Spinal cord (tissue), 10 donors: ENCODE results near the gene GNA15. TPM values are rescaled to one million over a fixed set of nuclear protein-coding genes. Genes with fewer than 3 reads are reported as not detected.
"Not testable (repeated sequence)": the region's sequence is repeated elsewhere in the genome, so short reads cannot be mapped to it uniquely, and the experiment has no call there.

ENCODE experiments used
- DNase-seq, 6 donors: peaks; one replicate each; pipeline versions ENCODE4 v3.0.0 to v3.0.0-alpha.2; 2013 to 2015; ENCODE audit warnings: low spot score in 6 of 6, low read depth in 4 of 6
- H3K27ac ChIP-seq: one replicate; pipeline ENCODE4 v1.5.1; 2013; ENCODE audit warnings: low read depth, low read length, control low read depth
- H3K27me3 ChIP-seq: one replicate; pipeline ENCODE4 v1.6.1; 2013; ENCODE audit warnings: low read length; ENCODE audit not compliant: control insufficient read depth, insufficient read depth
- H3K36me3 ChIP-seq: one replicate; pipeline ENCODE4 v1.6.1; 2013; ENCODE audit warnings: low read length; ENCODE audit not compliant: control insufficient read depth, insufficient read depth
- H3K4me1 ChIP-seq: one replicate; pipeline ENCODE4 v1.6.1; 2013; ENCODE audit warnings: low read length; ENCODE audit not compliant: control insufficient read depth, insufficient read depth
- H3K4me3 ChIP-seq: one replicate; pipeline ENCODE4 v1.5.1; 2013; ENCODE audit warnings: low read depth, low read length, control low read depth
- H3K9me3 ChIP-seq: one replicate; pipeline ENCODE4 v1.6.1; 2013; ENCODE audit warnings: low read length; ENCODE audit not compliant: control insufficient read depth, insufficient read depth
- WGBS: methylation state at CpG from one replicate; pipeline ENCODE4 v1.1.5; 2013; ENCODE audit warnings: missing lambda C conversion rate; ENCODE audit not compliant: insufficient coverage; 5-methylcytosine and 5-hydroxymethylcytosine counted together
- polyA plus RNA-seq, 2 donors: library from polyadenylated mRNA; unstranded; fragments of 120-200 nt; gene quantifications; one replicate each; pipeline ENCODE4 v1.2.1, GENCODE V29; 2013; ENCODE audit not compliant: insufficient read length in 2 of 2
- total RNA-seq, 2 donors: library from RNA; depleted of rRNA in 1 of 2; stranded (reverse); fragments of 120-200 nt in 1 of 2; fragments of >200 nt in 1 of 2; gene quantifications; one replicate each; pipeline versions ENCODE4 v1.2.3 to v1.2.4, GENCODE V29; 2013 to 2014
- donor health status: healthy.

GNA15 gene
- total and polyA plus RNA-seq, 4 donors = 2.1 to 3.6 (median 3.1) TPM

DNA sequence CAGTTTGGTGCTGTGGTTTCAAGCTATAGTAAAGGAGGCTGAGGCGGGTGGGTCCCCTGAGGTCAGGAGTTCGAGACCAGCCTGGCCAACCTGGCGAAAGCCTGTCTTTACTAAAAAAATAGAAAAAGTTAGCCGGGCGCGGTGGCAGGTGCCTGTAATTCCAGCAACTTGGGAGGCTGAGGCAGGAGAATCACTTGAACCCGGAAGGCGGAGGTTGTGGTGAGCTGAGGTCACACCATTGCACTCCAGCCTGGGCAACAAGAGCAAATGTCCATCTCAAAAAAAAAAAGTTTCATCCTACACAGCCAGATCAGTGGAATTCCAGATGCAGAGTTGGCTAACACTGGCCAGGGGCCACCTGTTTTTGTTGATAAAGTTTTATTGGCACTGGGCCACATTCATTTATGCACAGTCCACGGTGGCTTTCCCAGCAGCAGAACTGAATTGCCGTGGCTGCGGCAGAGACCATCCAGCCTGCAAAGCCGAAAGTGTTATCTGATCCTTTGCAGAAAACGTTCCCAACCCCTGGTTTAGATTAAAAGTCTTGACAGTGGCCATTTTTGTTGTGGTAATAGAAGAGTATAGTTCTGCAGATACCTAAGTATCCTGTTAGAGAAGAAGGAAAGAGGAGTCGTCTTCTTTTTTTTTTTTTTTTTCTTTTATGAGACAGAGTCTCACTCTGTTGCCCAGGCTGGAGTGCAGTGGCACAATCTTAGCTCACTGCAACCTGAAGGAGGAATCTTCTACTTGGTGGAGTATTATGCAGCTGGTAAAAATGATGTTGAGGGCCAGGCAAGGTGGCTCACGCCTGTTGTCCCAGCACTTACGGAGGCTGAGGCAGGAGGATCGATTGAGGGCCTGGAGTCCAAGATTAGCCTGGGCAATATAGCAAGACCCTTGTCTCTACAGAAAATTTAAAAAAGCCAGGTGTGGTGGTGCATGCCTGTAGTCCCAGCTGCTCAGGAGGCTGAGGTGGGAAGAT is 58.6 kb downstream of the GNA15 start:
- H3K27me3 ChIP-seq = no peaks in the 10 kb centered on the region
- peaks cover 4% of the 10 kb centered on the region for H3K4me1 ChIP-seq
- no peak for DNase-seq
- no peak overlapping the region for H3K27ac ChIP-seq
- peaks cover 80% of the 10 kb centered on the region for H3K36me3 ChIP-seq
- no peak overlapping the region for H3K4me3 ChIP-seq
- no peaks in the 10 kb centered on the region for H3K9me3 ChIP-seq
- WGBS = 91% methylated on average over 17 of the region's 17 CpGs

DNA sequence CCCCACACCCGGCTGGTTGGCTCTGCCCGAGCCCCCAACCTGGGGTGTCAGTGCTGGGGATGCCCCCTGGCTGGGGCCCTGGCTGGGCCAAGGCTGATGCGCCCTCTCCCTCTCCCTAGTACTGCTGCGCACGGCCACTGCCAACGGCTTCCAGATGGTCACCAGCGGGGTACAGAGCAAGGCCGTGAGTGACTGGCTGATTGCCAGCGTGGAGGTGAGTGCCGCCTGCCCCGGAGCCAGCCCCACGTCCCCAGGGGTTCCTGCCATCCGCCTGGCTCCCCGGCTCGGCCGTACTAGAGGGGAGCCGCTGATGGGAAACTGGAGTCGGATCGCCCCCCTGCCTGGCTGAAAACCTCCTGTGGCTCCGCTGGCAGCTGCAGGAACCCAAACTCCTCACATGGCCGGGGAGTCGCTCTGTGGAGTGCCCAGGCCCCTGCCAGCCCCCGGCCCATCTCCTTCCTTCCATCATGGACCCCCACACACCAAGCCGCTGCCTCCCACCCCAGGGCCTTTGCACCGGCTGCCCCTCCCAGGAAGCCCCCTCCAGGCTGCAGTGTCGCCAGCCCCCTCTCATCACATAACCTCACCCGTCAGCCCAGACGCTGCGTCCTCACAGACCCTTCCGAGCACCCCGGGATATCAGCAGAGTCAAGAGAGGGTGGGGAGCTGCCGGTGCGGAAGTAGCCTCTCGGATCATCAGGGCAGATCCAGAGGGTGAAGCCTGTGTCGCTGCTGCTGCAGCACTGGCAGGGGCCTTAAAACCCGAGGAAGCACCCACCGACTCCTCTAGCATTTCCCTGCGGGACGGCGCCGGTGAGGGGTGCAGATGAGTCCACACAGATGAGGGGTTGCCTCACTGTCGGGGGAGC is 60.5 kb downstream of the GNA15 start:
- Histone ChIP-seq H3K36me3 (peaks cover 79% of the 10 kb centered on the region), H3K27me3 (no peaks in the 10 kb centered on the region), H3K9me3 (no peaks in the 10 kb centered on the region), H3K4me1 (no peaks in the 10 kb centered on the region), H3K27ac (no peak overlapping the region), H3K4me3 (no peak overlapping the region)
- WGBS = 88% methylated on average over 40 of the region's 42 CpGs
- DNase-seq = no peak

DNA sequence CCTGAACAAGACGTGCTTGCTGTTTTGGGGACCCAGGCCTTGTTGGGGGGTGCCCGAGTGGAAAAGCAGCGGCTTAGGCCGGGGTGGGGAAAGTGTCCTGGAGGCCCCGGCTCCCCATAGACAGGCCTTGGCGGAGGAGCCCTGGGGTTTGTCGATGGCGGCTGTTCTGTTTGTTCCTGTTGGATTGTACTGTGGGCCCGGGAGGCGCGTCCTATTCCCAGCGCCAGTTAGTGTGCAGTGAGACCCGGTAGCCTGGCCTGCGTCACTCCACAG is 61.0 kb downstream of the GNA15 start:
- Histone ChIP-seq H3K9me3 (no peaks in the 10 kb centered on the region), H3K27ac (no peak overlapping the region), H3K36me3 (peaks cover 82% of the 10 kb centered on the region), H3K27me3 (no peaks in the 10 kb centered on the region), H3K4me1 (no peaks in the 10 kb centered on the region), H3K4me3 (no peak overlapping the region)
- DNase-seq = no peak
- WGBS = 93% methylated on average over 14 of the region's 14 CpGs

DNA sequence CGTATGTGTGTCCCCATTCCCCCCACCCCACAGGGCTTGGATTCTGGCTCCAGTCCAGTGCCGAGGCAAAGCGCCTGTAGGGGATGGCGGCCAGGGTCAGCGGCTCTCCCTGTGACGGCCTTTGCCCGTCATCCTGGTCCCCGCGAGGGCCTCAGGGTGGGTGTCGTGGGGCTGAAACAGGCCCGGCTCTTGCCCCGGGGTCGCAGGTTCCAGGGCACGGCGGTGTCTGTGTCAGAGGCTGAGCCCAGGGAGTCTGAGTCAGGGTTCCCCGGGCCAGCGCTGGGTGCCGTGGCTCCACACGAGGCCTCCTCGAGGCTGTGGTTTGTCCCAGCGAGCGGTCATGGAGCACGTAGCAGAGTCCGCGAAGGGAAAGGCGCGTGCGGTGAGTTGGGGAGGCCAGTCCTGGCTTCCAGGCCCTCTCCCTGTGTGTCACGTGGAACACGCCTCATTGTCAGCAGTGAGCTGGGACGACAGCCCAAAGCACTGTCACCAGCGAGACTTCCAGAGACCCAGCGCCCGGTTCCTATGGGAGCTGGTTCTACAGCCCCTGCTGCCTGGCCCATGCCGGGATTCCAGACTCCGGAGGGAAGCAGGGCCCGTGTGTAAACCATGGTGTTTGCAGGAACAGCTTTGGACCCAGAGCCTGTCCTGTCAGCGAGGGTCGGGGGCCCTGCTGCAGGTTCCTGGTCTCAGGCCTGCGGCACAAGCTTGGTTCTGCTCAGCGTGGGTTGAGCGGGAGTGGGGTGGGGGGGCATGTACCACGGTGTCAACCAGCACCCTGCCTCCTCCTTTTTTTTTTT is 63.3 kb downstream of the GNA15 start:
- Histone ChIP-seq H3K4me1 (no peaks in the 10 kb centered on the region), H3K4me3 (no peak overlapping the region), H3K36me3 (peaks cover 83% of the 10 kb centered on the region), H3K27ac (no peak overlapping the region), H3K27me3 (no peaks in the 10 kb centered on the region), H3K9me3 (no peaks in the 10 kb centered on the region)
- WGBS = 92% methylated on average over 38 of the region's 43 CpGs
- no peak for DNase-seq

DNA sequence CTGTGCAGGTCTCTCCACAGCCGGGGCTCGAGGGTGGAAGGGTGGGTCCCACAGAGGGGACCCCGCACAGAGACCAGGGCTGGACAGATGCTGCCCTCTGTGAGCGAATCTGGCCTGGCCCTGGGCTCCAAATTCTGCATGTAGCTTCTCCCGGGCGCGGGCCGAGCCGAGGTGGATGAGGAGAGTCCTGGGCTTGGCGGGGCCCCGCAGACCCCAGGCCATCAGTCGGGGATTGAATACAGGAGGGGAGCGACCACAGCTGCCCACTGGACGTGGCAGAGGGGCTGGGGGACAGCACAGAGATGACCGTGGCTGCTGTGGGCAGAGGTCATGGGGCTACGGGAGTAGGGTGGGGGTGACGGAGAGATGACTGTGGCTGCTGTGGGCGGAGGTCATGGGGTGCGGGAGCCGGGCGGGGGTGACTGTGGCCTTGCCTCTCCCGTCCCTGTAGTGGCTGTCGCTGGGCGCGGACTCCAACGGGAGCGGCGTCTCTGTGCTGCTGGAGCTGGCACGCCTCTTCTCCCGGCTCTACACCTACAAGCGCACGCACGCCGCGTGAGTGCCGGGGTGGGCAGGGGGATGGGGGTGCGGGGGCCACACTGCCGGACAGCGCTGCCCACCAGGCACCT is 65.4 kb downstream of the GNA15 start:
- DNase-seq = no peak
- H3K4me3 ChIP-seq = no peak overlapping the region
- no peaks in the 10 kb centered on the region for H3K27me3 ChIP-seq
- peaks cover 93% of the 10 kb centered on the region for H3K36me3 ChIP-seq
- H3K4me1 ChIP-seq = no peaks in the 10 kb centered on the region
- no peaks in the 10 kb centered on the region for H3K9me3 ChIP-seq
- H3K27ac ChIP-seq = no peak overlapping the region
- WGBS = 93% methylated on average over 31 of the region's 39 CpGs

DNA sequence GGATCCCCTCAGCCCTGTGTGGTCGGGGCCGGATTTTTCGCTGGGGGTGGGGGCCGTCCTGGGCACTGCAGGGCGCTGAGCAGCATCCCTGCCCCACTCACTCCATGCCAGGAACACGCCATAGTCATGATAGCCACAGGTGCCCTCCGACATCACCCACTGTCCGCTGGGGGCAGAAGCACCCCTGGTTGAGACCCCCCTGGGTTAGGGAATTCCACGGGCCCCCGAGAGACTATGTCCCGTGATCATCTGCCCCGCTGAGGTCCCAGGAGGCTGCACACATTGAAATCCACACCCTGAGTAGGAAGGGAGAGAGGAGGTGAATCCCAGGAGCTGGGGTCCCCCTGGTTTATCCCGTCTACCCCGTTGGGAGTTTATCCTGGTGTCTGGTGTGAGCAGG is 66.1 kb downstream of the GNA15 start:
- no peaks in the 10 kb centered on the region for H3K27me3 ChIP-seq
- 96% methylated on average over 14 of the region's 14 CpGs for WGBS
- H3K4me3 ChIP-seq = no peak overlapping the region
- H3K36me3 ChIP-seq = peaks cover 93% of the 10 kb centered on the region
- no peaks in the 10 kb centered on the region for H3K9me3 ChIP-seq
- H3K27ac ChIP-seq = no peak overlapping the region
- no peak for DNase-seq
- no peaks in the 10 kb centered on the region for H3K4me1 ChIP-seq

DNA sequence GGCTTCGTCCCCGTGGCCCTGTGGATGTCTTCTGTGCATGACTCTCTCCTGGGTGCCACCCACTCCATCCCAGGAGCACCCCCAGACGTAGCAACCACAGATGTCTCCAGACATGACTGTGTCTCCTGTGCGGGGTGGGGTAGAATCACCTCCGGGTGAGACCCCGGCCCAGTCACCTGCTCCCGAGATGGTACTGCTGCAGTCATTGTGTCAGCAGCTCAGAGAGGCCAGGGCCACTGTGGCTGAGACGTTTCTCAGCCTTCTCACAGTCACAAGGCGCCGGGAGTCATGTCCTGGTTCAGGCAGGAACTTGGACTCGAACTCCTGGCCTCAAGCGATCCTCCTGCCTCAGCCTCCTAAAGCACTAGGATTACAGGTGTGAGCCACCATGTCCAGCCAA is 66.5 kb downstream of the GNA15 start:
- H3K9me3 ChIP-seq = no peaks in the 10 kb centered on the region
- H3K27me3 ChIP-seq = no peaks in the 10 kb centered on the region
- no peak overlapping the region for H3K4me3 ChIP-seq
- DNase-seq = no peak
- H3K36me3 ChIP-seq = peaks cover 93% of the 10 kb centered on the region
- WGBS = 83% methylated on average over 12 of the region's 12 CpGs
- no peaks in the 10 kb centered on the region for H3K4me1 ChIP-seq
- H3K27ac ChIP-seq = no peak overlapping the region

DNA sequence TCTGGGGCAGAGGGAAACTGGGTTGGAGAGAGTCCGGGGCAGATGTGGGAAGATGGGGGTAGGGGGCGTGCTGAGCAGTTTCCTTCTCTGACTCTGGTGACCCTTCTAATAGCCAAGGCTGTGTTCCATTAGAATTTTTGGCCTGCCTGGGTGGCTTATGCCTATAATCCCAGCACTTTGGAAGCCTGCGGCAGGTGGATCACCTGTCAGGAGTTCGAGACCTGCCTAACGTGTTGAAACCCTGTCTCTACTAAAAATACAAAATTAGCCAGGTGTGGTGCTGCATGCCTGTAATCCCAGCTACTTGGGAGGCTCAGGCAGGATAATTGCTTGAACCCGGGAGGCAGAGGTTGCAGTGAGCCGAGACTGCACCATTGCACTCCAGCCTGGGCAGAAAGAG is 67.1 kb downstream of the GNA15 start:
- H3K36me3 ChIP-seq = peaks cover 96% of the 10 kb centered on the region
- H3K9me3 ChIP-seq, H3K4me1 ChIP-seq, DNase-seq, H3K4me3 ChIP-seq, H3K27ac ChIP-seq, H3K27me3 ChIP-seq: not testable (repeated sequence)
- 95% methylated on average over 7 of the region's 7 CpGs for WGBS
